ENCODE measurements around the gene CDK2.

DNA sequence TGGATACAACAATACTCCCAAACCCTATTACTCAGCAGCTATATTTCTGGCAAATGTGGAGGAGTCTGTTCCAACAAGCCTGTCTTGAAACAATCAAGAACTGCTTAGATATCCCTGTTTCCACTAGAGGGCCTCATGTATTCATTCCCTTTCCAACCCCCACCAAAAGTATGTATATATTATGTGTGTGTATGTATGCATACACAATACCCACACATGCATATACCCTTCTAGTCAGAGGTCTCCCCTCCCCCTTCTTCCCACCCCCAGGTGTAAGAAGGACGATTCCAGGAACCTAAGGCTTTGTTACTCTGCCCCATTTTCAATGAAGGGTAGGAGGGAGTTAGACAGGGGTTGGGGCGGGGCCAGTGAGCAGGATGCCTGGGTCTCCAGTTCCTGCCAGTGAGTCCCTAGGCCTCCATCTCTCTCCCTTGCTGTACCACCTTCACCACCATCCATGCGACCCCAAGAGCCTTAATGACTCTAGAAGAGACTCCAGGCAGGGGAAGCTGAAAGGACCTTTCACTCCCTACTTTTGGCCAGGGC is 35.8 kb upstream of the CDK2 start, which contains the start of gene DGKA:
- TF ChIP-seq BHLHE40 (IDR thresholded peaks at IDR 0.05; ENCODE audit: low read depth, low read length), result no peak
- TF ChIP-seq CTCF (conservative IDR thresholded peaks at IDR 0.05; ENCODE audit: low read depth, low read length), result peak; percentile 65
- TF ChIP-seq MXI1 (IDR thresholded peaks at IDR 0.05; ENCODE audit: borderline replicate concordance, low read depth, low read length), result no peak
- no peak for TF ChIP-seq POLR2A (IDR thresholded peaks at IDR 0.05; ENCODE audit: low read depth, low read length)
- TF ChIP-seq, protein P1, sequence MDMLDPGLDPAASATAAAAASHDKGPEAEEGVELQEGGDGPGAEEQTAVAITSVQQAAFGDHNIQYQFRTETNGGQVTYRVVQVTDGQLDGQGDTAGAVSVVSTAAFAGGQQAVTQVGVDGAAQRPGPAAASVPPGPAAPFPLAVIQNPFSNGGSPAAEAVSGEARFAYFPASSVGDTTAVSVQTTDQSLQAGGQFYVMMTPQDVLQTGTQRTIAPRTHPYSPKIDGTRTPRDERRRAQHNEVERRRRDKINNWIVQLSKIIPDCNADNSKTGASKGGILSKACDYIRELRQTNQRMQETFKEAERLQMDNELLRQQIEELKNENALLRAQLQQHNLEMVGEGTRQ (IDR thresholded peaks at IDR 0.05; ENCODE audit: low read depth, low read length), result no peak
- TF ChIP-seq MAFK (IDR thresholded peaks at IDR 0.05; ENCODE audit: low read depth, low read length), result no peak
